OCI-LY1 (cell line): ENCODE measurements around the gene RSL1D1.

Experiments
- H2AFZ ChIP-seq: fragments of 200-600 bp; sonication (generic), shearing (Covaris generic); 2 replicates; pipeline ENCODE4 v1.6.0; 2014; ENCODE audit warnings: antibody characterized with exemption, mild to moderate bottlenecking, low read length
- H3F3A ChIP-seq: fragments of 200-600 bp; sonication (generic), shearing (Covaris generic); 2 replicates; pipeline ENCODE4 v1.6.0; 2014; ENCODE audit warnings: mild to moderate bottlenecking, antibody characterized with exemption, low read length, moderate library complexity; ENCODE audit not compliant: insufficient read depth
- H3K27ac ChIP-seq: fragments of 200-600 bp; sonication (generic); 2 replicates; pipeline ENCODE4 v1.5.1; 2014; ENCODE audit warnings: low read length, mixed run types, mild to moderate bottlenecking, low read depth; ENCODE audit not compliant: poor library complexity, severe bottlenecking
- H3K27me3 ChIP-seq: fragments of 200-600 bp; sonication (generic); 2 replicates; pipeline ENCODE4 v1.6.0; 2014; ENCODE audit warnings: antibody characterized with exemption, mild to moderate bottlenecking, low read length, moderate library complexity; ENCODE audit not compliant: insufficient read depth
- H3K36me3 ChIP-seq: fragments of 200-600 bp; sonication (generic); 2 replicates; pipeline ENCODE4 v1.6.1; 2014; ENCODE audit warnings: mild to moderate bottlenecking, antibody characterized with exemption, low read length, moderate library complexity, mixed read lengths; ENCODE audit not compliant: insufficient read depth
- H3K4me1 ChIP-seq: fragments of 200-600 bp; sonication (generic); 2 replicates; pipeline ENCODE4 v1.5.1; 2014; ENCODE audit warnings: mild to moderate bottlenecking, low read length, moderate library complexity; ENCODE audit not compliant: insufficient read depth, severe bottlenecking
- H3K4me2 ChIP-seq: fragments of 200-600 bp; sonication (generic), shearing (Covaris generic); 2 replicates; pipeline ENCODE4 v1.6.1; 2014; ENCODE audit warnings: low read length
- H3K4me3 ChIP-seq: fragments of 200-600 bp; sonication (generic); 2 replicates; pipeline ENCODE4 v1.5.1; 2014; ENCODE audit warnings: low read length, low read depth, mild to moderate bottlenecking, mixed read lengths; ENCODE audit not compliant: poor library complexity, severe bottlenecking
- H3K79me2 ChIP-seq: fragments of 200-600 bp; shearing (Covaris generic); 2 replicates; pipeline ENCODE4 v1.6.1; 2016; ENCODE audit warnings: mixed run types, low read length, mixed read lengths; ENCODE audit not compliant: insufficient read depth
- H3K9ac ChIP-seq: fragments of 200-600 bp; sonication (generic), shearing (Covaris generic); 2 replicates; pipeline ENCODE4 v1.6.1; 2014; ENCODE audit warnings: mild to moderate bottlenecking, low read length, mixed read lengths
- H3K9me2 ChIP-seq: fragments of 200-600 bp; sonication (generic), shearing (Covaris generic); 2 replicates; pipeline ENCODE4 v1.6.1; 2014; ENCODE audit warnings: low read depth, mild to moderate bottlenecking, low read length, mixed read lengths
- H3K9me3 ChIP-seq: fragments of 200-600 bp; shearing (Covaris generic); 2 replicates; pipeline ENCODE4 v1.6.1; 2014; ENCODE audit warnings: low read length, mixed read lengths
- H4K20me1 ChIP-seq: fragments of 200-600 bp; sonication (generic), shearing (Covaris generic); 2 replicates; pipeline ENCODE4 v1.6.0; 2016; ENCODE audit warnings: mild to moderate bottlenecking, low read length; ENCODE audit not compliant: insufficient read depth
- EZH2 ChIP-seq: fragments of 200-600 bp; sonication (generic), shearing (Covaris generic); IDR thresholded peaks from 2 replicates; pipeline ENCODE4 v1.8.0; 2017; ENCODE audit warnings: borderline replicate concordance, mixed run types, mild to moderate bottlenecking, antibody characterized with exemption, low read length, moderate library complexity, mixed read lengths
- TF ChIP-seq, protein P1 (sequence below): fragments of 200-600 bp; sonication (generic), shearing (Covaris generic); IDR thresholded peaks from 2 replicates; pipeline ENCODE4 v1.5.1; 2017; ENCODE audit warnings: mild to moderate bottlenecking, antibody characterized with exemption, low read length, moderate library complexity, mixed read lengths

Gene RSL1D1

DNA sequence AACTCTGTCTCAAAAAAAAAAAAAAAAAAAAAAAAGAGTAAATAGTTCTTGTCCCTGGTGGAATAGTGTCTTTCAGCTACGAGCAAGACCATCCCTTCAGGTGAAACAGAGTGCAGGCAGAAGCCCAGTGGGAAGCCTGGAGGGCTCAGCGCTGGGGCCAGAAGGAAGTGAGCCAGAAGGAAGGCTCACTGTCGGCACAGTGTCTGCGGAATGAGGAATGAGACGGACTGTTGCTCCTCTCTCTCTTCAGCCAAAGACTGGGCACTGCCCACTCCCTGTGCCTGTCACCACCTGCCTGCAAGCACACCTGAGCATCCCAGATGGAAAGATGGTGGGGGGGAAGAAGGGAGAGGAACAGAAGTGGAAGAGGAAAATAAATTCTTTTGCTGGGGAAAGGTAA, 7.5 kb downstream of the RSL1D1 start:
- peaks cover 98% of the 10 kb centered on the region for H3K36me3 ChIP-seq
- no peaks in the 10 kb centered on the region for H3F3A ChIP-seq
- no peaks in the 10 kb centered on the region for H3K9me2 ChIP-seq
- H3K9ac ChIP-seq: no peak overlapping the region
- peaks cover 11% of the 10 kb centered on the region for H3K79me2 ChIP-seq
- H3K9me3 ChIP-seq: no peaks in the 10 kb centered on the region
- TF ChIP-seq EZH2: no peak
- TF ChIP-seq, protein P1, sequence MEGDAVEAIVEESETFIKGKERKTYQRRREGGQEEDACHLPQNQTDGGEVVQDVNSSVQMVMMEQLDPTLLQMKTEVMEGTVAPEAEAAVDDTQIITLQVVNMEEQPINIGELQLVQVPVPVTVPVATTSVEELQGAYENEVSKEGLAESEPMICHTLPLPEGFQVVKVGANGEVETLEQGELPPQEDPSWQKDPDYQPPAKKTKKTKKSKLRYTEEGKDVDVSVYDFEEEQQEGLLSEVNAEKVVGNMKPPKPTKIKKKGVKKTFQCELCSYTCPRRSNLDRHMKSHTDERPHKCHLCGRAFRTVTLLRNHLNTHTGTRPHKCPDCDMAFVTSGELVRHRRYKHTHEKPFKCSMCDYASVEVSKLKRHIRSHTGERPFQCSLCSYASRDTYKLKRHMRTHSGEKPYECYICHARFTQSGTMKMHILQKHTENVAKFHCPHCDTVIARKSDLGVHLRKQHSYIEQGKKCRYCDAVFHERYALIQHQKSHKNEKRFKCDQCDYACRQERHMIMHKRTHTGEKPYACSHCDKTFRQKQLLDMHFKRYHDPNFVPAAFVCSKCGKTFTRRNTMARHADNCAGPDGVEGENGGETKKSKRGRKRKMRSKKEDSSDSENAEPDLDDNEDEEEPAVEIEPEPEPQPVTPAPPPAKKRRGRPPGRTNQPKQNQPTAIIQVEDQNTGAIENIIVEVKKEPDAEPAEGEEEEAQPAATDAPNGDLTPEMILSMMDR: no peak
- no peaks in the 10 kb centered on the region for H3K27me3 ChIP-seq
- H2AFZ ChIP-seq: no peak overlapping the region
- no peak overlapping the region for H3K27ac ChIP-seq
- no peak overlapping the region for H3K4me3 ChIP-seq
- peaks cover 2% of the 10 kb centered on the region; the same call in 1 of the 2 replicates for H4K20me1 ChIP-seq
- no peaks in the 10 kb centered on the region for H3K4me1 ChIP-seq
- no peak overlapping the region for H3K4me2 ChIP-seq

DNA sequence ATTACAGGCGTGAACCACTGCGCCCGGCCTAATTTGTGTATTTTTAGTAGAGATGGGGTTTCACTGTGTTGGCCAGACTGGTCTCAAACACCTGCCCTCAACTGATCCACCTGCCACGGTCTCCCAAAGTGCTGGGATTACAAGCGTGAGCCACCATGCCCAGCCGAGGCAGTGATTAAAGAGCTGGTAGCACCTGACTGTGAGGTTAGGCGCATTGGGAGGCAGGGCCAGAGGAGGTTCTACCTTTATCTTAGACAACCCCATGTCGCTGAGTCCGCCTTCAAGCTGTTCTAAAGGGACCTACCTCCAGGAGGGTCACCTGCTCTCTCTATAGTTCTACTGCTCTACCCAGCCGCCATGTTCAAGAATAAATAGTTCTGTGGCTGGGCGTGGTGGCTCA, 8.1 kb downstream of the RSL1D1 start:
- H3K9me3 ChIP-seq: no peaks in the 10 kb centered on the region
- no peaks in the 10 kb centered on the region for H3K9me2 ChIP-seq
- no peak overlapping the region for H3K27ac ChIP-seq
- H3K9ac ChIP-seq: no peak overlapping the region
- no peak overlapping the region for H2AFZ ChIP-seq
- peaks cover 7% of the 10 kb centered on the region for H3K79me2 ChIP-seq
- H4K20me1 ChIP-seq: peaks cover 2% of the 10 kb centered on the region; the same call in 1 of the 2 replicates
- no peaks in the 10 kb centered on the region for H3K4me1 ChIP-seq
- H3F3A ChIP-seq: no peaks in the 10 kb centered on the region
- TF ChIP-seq EZH2: no peak
- TF ChIP-seq, protein P1: no peak
- no peak overlapping the region for H3K4me2 ChIP-seq
- no peak overlapping the region for H3K4me3 ChIP-seq
- H3K36me3 ChIP-seq: peaks cover 98% of the 10 kb centered on the region
- no peaks in the 10 kb centered on the region for H3K27me3 ChIP-seq

GRCh38 chr16:11841026-11841425, 10.3 kb downstream of the RSL1D1 start:
- TF ChIP-seq EZH2: no peak
- TF ChIP-seq, protein P1: no peak
- Histone ChIP-seq H3K9me2 (no peaks in the 10 kb centered on the region), H3K79me2 (no peaks in the 10 kb centered on the region), H3K9me3 (no peaks in the 10 kb centered on the region), H4K20me1 (peaks cover 2% of the 10 kb centered on the region; the same call in 1 of the 2 replicates), H3K4me2 (no peak overlapping the region), H2AFZ (no peak overlapping the region), H3K27ac (no peak overlapping the region), H3K4me1 (no peaks in the 10 kb centered on the region), H3F3A (peaks cover 7% of the 10 kb centered on the region; the same call in 1 of the 2 replicates), H3K36me3 (peaks cover 98% of the 10 kb centered on the region), H3K9ac (no peak overlapping the region), H3K27me3 (no peaks in the 10 kb centered on the region), H3K4me3 (no peak overlapping the region)
